WTC11 (cell line): ENCODE results near the gene TRIM7.

Source experiments
- ETV6 ChIP-seq: sonication (generic); formaldehyde crosslinking; IDR thresholded peaks from 2 replicates; pipeline ENCODE4 v1.8.1; 2022; ENCODE audit warnings: mild to moderate bottlenecking, missing genetic modification reagents
- GABPB1 ChIP-seq: sonication (generic); formaldehyde crosslinking; IDR thresholded peaks from 2 replicates; pipeline ENCODE4 v1.8.1; 2023; ENCODE audit warnings: mild to moderate bottlenecking, missing genetic modification reagents
- NFE2L1 ChIP-seq: sonication (generic); formaldehyde crosslinking; IDR thresholded peaks from 2 replicates; pipeline ENCODE4 v1.8.1; 2023; ENCODE audit warnings: missing genetic modification reagents
- NR3C1 ChIP-seq: sonication (generic); formaldehyde crosslinking; conservative IDR thresholded peaks from 2 replicates; pipeline ENCODE4 v1.8.1; 2023; ENCODE audit warnings: low read depth, mild to moderate bottlenecking, missing genetic modification reagents
- SP1 ChIP-seq: sonication (generic); formaldehyde crosslinking; conservative IDR thresholded peaks from 2 replicates; pipeline ENCODE4 v1.8.1; 2022; ENCODE audit warnings: missing genetic modification reagents
- ZNF263 ChIP-seq: sonication (generic); formaldehyde crosslinking; IDR thresholded peaks from 2 replicates; pipeline ENCODE4 v1.8.1; 2022; ENCODE audit warnings: low read depth, mild to moderate bottlenecking, moderate library complexity, missing genetic modification reagents
- TF ChIP-seq, protein P1 (sequence below): fragments of 200-600 bp; IDR thresholded peaks from 2 replicates; pipeline ENCODE4 v1.8.0; 2022; ENCODE audit warnings: antibody characterized with exemption
- TF ChIP-seq, protein P2 (sequence below): sonication (generic); formaldehyde crosslinking; IDR thresholded peaks from 2 replicates; pipeline ENCODE4 v1.8.0; 2022; ENCODE audit warnings: mild to moderate bottlenecking, missing genetic modification reagents
- TF ChIP-seq, protein P3 (sequence below): sonication (generic); formaldehyde crosslinking; IDR thresholded peaks from 2 replicates; pipeline ENCODE4 v1.8.0; 2022; ENCODE audit warnings: mild to moderate bottlenecking, missing genetic modification reagents
- TF ChIP-seq, protein P4 (sequence below): sonication (generic); formaldehyde crosslinking; IDR thresholded peaks from 2 replicates; pipeline ENCODE4 v1.8.1; 2022; ENCODE audit warnings: low read depth, mild to moderate bottlenecking, moderate library complexity, missing genetic modification reagents, borderline replicate concordance

DNA sequence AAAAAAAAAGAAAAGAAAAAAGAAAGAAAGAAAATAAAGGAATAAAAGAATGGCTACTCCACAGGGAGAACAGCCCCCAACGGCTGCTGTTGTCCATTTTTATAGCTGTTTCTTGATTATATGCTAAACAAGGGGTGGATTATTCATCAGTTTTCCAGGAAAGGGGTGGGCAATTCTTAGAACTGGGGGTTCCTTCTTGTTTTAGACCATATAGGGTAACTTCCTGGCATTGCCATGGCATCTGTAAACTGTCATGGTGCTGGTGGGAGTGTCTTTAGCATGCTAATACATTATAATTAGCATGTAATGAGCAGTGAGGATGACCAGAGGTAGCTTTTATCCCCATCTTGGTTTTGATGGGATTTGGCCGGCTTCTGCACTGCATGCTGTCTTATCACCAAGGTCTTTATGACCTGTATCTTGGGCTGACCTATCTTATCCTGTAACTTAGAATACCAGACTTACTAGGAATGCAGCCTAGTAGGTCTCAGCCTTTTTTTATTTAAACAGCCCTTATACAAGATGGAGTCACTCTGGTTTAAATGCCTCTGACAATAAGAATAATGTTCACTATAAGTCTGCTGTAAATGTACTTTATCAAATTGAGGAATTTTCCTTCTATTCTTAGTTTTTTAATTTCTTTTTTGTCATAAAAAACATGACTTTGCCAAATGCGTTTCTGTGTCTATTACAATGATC is 28.6 kb downstream of the TRIM7 start:
- TF ChIP-seq, protein P1, sequence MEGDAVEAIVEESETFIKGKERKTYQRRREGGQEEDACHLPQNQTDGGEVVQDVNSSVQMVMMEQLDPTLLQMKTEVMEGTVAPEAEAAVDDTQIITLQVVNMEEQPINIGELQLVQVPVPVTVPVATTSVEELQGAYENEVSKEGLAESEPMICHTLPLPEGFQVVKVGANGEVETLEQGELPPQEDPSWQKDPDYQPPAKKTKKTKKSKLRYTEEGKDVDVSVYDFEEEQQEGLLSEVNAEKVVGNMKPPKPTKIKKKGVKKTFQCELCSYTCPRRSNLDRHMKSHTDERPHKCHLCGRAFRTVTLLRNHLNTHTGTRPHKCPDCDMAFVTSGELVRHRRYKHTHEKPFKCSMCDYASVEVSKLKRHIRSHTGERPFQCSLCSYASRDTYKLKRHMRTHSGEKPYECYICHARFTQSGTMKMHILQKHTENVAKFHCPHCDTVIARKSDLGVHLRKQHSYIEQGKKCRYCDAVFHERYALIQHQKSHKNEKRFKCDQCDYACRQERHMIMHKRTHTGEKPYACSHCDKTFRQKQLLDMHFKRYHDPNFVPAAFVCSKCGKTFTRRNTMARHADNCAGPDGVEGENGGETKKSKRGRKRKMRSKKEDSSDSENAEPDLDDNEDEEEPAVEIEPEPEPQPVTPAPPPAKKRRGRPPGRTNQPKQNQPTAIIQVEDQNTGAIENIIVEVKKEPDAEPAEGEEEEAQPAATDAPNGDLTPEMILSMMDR: no peak
- TF ChIP-seq, protein P2, sequence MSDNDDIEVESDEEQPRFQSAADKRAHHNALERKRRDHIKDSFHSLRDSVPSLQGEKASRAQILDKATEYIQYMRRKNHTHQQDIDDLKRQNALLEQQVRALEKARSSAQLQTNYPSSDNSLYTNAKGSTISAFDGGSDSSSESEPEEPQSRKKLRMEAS (CRISPR knock-in tag): no peak
- TF ChIP-seq NR3C1 (CRISPR knock-in tag): no peak
- no peak for TF ChIP-seq GABPB1 (CRISPR knock-in tag)
- TF ChIP-seq ETV6: no peak
- TF ChIP-seq SP1: no peak
- TF ChIP-seq, protein P3, sequence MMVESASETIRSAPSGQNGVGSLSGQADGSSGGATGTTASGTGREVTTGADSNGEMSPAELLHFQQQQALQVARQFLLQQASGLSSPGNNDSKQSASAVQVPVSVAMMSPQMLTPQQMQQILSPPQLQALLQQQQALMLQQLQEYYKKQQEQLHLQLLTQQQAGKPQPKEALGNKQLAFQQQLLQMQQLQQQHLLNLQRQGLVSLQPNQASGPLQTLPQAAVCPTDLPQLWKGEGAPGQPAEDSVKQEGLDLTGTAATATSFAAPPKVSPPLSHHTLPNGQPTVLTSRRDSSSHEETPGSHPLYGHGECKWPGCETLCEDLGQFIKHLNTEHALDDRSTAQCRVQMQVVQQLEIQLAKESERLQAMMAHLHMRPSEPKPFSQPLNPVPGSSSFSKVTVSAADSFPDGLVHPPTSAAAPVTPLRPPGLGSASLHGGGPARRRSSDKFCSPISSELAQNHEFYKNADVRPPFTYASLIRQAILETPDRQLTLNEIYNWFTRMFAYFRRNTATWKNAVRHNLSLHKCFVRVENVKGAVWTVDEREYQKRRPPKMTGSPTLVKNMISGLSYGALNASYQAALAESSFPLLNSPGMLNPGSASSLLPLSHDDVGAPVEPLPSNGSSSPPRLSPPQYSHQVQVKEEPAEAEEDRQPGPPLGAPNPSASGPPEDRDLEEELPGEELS (CRISPR knock-in tag): no peak
- TF ChIP-seq, protein P4, sequence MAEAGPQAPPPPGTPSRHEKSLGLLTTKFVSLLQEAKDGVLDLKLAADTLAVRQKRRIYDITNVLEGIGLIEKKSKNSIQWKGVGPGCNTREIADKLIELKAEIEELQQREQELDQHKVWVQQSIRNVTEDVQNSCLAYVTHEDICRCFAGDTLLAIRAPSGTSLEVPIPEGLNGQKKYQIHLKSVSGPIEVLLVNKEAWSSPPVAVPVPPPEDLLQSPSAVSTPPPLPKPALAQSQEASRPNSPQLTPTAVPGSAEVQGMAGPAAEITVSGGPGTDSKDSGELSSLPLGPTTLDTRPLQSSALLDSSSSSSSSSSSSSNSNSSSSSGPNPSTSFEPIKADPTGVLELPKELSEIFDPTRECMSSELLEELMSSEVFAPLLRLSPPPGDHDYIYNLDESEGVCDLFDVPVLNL (CRISPR knock-in tag): no peak
- no peak for TF ChIP-seq ZNF263 (CRISPR knock-in tag)
- no peak for TF ChIP-seq NFE2L1 (CRISPR knock-in tag)
